Tongue (tissue), 1 donor: ENCODE measurements around the gene QPRT. TPM values are rescaled to one million over a fixed set of nuclear protein-coding genes. Genes with fewer than 3 reads are reported as not detected.

Experiments used
- total RNA-seq: library from RNA; depleted of rRNA; stranded (reverse); fragments of >200 nt; gene quantifications from one replicate; pipeline ENCODE4 v1.2.3, GENCODE V29; 2014

QPRT gene
- total RNA-seq, 1 donor from 2014 or later: 24.9 TPM

Other genes starting within 250 kb of the QPRT start
- gene BOLA2, start 224.8 kb upstream of the QPRT start, total RNA-seq: 8.6 TPM
- 6.2 TPM for gene SLX1B, start 224.6 kb upstream of the QPRT start, total RNA-seq
- gene SULT1A4, start 219.3 kb upstream of the QPRT start, total RNA-seq: 2.3 TPM
- gene NPIPB12, start 172.8 kb upstream of the QPRT start, total RNA-seq: 24.6 TPM
- gene SPN, start 15.9 kb upstream of the QPRT start, total RNA-seq: 0.62 TPM
- gene C16orf54, start 66.8 kb downstream of the QPRT start, total RNA-seq: 0.72 TPM
- not detected for gene ZG16, start 99.1 kb downstream of the QPRT start, total RNA-seq
- gene KIF22, start 111.6 kb downstream of the QPRT start, total RNA-seq: 43.0 TPM
- gene MAZ, start 127.3 kb downstream of the QPRT start, total RNA-seq: 109 TPM
- 3.0 TPM for gene PRRT2, start 133.0 kb downstream of the QPRT start, total RNA-seq
- gene PAGR1, start 137.0 kb downstream of the QPRT start, total RNA-seq: 25.5 TPM
- 54.0 TPM for gene MVP, start 141.3 kb downstream of the QPRT start, total RNA-seq
- gene CDIPT, start 184.0 kb downstream of the QPRT start, total RNA-seq: 47.5 TPM
- 4.7 TPM for gene SEZ6L2, start 220.4 kb downstream of the QPRT start, total RNA-seq
- 1.6 TPM for gene ASPHD1, start 221.3 kb downstream of the QPRT start, total RNA-seq
- gene KCTD13, start 247.0 kb downstream of the QPRT start, total RNA-seq: 8.7 TPM